ENCODE measurements around the gene SMARCA2.

The SMARCA2 gene

DNA sequence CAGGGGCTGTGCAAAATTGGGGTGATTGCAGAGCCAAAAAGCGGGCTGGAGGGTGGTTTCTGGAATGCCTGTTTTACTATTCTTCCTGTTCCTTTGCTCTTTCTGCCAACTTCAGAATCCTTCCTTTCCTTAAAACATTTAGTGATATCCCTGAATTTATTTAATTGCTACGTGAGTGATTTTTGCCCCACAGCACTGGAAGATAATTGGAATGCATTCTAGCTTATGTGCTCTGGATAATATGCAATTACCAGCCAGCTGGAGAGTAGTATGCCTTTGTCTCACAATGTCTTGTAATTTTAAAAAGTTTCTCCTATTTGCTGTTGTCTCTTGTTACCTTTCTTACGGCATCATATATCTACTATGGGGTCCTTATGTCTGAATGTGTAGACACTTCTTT lies 115.8 kb downstream of the SMARCA2 start:
- ChIA-PET CTCF (interaction anchor here (1.9 to 3.3 kb wide), 4 partner anchors 8 to 598 kb away, joined by 4 to 23 read pairs (median 12); no protein-coding TSS in a partner anchor), POLR2A (interaction anchor here (0.7 kb wide), 1 partner anchor 52 kb away, joined by 5 read pairs; no protein-coding TSS in a partner anchor)
- DNase-seq (ENCODE audit: extremely low spot score) = no peak
- TF ChIP-seq, protein P1, sequence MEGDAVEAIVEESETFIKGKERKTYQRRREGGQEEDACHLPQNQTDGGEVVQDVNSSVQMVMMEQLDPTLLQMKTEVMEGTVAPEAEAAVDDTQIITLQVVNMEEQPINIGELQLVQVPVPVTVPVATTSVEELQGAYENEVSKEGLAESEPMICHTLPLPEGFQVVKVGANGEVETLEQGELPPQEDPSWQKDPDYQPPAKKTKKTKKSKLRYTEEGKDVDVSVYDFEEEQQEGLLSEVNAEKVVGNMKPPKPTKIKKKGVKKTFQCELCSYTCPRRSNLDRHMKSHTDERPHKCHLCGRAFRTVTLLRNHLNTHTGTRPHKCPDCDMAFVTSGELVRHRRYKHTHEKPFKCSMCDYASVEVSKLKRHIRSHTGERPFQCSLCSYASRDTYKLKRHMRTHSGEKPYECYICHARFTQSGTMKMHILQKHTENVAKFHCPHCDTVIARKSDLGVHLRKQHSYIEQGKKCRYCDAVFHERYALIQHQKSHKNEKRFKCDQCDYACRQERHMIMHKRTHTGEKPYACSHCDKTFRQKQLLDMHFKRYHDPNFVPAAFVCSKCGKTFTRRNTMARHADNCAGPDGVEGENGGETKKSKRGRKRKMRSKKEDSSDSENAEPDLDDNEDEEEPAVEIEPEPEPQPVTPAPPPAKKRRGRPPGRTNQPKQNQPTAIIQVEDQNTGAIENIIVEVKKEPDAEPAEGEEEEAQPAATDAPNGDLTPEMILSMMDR (IDR thresholded peaks at IDR 0.05; ENCODE audit: control extremely low read depth, extremely low read depth, low read depth, missing control alignments) = no peak

DNA sequence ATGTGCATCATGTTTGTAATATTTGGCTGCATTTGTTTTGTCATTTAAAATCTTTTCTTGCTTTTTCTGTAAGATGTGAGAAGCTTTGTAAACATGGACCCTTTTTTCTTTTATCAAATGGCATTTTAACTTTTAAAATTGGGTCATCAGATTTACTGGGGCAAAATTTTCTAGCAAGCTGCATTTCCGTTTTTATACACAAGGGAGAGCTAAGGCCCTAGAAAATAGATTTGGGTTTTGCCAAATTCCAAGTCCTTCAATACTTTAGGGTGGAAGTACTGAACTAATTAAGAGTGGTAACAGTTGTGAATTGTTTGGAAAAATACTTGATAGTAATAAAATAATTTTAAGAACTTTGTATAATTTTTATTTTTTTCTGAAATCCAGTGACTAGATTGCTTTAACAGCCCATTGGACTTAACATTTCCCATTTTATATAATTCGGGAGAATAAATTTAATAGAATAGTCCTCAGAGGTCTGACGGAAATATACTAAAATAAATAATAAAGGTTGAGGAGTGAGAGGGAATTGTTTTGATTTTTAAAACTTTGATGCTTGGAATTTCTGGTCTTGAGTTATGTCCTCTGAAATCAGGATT lies 117.4 kb downstream of the SMARCA2 start:
- ChIA-PET POLR2A (no interaction called here), CTCF (interaction anchor here (0.8 to 3.3 kb wide), 15 partner anchors 9 to 725 kb away, joined by 3 to 23 read pairs (median 5); no protein-coding TSS in a partner anchor)
- TF ChIP-seq, protein P1 (IDR thresholded peaks at IDR 0.05; ENCODE audit: control extremely low read depth, extremely low read depth, low read depth, missing control alignments) = peak; percentile 40
- peak; percentile 17 for DNase-seq (ENCODE audit: extremely low spot score)

DNA sequence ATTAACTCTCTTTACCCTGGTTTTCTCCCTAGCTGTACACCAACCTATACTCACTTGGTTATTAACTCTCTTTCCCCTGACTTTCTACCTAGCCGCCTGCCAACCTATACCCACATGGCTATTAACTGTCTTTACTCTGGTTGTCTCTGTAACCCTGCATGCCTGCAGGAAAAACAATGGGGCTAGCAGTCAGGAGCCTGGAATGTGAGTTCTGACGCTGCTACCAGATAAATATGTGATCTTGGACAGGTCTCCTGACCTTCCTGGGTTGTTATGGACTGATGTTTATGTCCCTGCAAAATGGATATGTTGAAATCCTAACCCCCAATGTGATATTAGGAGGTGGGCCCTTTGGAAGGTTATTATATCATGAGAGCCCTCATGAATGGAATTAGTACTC lies 119.2 kb downstream of the SMARCA2 start:
- POLR2A ChIA-PET = no interaction called here
- no peak for DNase-seq (ENCODE audit: extremely low spot score)
- TF ChIP-seq, protein P1 (IDR thresholded peaks at IDR 0.05; ENCODE audit: control extremely low read depth, extremely low read depth, low read depth, missing control alignments) = no peak
- CTCF ChIA-PET = interaction anchor here (1.1 to 3.3 kb wide), 5 partner anchors 8 to 594 kb away, joined by 4 to 23 read pairs (median 6); no protein-coding TSS in a partner anchor

DNA sequence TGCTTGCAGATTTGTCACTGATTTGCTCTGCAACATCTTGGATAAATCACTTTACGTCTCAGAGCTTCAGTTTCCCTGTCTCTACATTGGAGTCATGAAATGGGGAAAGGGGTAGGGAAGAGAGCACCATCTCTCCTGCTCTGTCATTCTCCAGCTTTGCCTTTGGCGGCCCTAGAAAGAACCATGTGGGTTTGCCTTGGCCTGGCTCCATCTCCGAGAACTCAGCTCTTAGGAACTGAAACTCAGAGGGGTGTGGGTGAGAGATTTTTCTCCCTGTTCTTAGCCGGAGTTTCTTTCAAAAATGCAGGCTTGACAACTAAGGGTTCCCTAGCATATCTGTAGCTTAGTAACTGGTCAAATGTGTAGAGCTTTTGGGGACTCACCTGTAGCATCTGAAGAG lies 123.5 kb downstream of the SMARCA2 start:
- DNase-seq (ENCODE audit: extremely low spot score) = no peak
- TF ChIP-seq, protein P1 (IDR thresholded peaks at IDR 0.05; ENCODE audit: control extremely low read depth, extremely low read depth, low read depth, missing control alignments) = no peak
- CTCF ChIA-PET = interaction anchor here (1.3 to 1.8 kb wide), 4 partner anchors 10 to 589 kb away, joined by 4 to 5 read pairs (median 4); no protein-coding TSS in a partner anchor
- POLR2A ChIA-PET = no interaction called here

DNA sequence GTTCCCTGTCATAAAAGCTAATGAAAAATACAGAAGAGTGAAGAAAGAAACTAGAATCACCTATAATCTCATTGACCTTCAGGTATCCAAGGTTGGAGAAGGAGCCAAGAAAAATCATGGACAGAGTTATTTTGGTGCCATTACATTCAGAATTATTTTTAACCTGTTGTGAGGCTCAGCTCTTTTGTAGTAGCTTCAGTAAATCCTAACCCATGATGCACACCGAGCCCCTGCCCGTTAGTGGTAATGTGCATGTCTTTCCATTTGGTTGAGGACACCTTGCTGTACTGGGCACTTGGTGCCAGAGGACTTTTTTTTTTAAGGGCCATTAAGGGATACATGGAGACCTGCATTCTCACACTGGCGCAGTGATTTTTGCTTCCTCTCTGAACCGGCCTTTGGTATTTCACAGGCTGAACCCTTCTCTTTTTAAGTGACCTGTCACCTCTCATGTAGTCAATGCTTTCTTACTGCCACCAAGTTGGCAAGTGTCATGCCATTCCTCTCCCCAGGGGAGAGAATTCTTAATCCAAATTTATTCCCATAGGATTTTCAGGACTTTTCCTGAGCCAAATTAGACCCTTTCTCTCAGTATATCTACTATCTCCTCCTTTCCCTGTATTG lies 125.6 kb downstream of the SMARCA2 start:
- TF ChIP-seq, protein P1 (IDR thresholded peaks at IDR 0.05; ENCODE audit: control extremely low read depth, extremely low read depth, low read depth, missing control alignments) = no peak

DNA sequence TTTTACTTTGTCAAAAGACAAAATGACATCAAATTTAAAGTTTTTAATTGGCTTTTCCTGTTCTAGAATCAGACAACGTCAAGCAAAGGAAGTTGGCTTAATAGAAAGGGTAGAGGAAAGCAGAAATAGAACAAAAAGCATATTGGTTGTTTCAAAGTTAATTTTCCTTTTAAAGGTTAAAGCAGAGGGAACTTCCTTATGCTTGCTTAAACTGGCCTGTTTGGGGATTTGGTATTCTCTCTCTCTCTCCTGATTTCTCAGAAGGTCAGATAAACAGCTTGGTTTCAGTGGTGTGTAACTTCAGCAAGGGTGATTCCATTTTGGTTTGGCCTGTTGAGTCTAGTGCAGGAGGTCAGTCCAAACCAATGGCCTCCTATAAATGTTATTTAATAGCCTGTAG lies 127.1 kb downstream of the SMARCA2 start:
- TF ChIP-seq, protein P1 (IDR thresholded peaks at IDR 0.05; ENCODE audit: control extremely low read depth, extremely low read depth, low read depth, missing control alignments) = no peak
- ChIA-PET POLR2A (no interaction called here), CTCF (interaction anchor here (1.0 to 3.0 kb wide), 4 partner anchors 8 to 24 kb away, joined by 3 to 12 read pairs (median 4); no protein-coding TSS in a partner anchor)
- no peak for DNase-seq (ENCODE audit: extremely low spot score)

More for the DNA sequence above, 125.6 kb downstream of the SMARCA2 start:
- DNase-seq (ENCODE audit: extremely low spot score) = no peak
- POLR2A ChIA-PET = no interaction called here
- CTCF ChIA-PET = interaction anchor here (3.0 kb wide), 1 partner anchor 9 kb away, joined by 12 read pairs; no protein-coding TSS in a partner anchor
